Measurements from ENCODE around the gene TMEM225B.
"Not testable (repeated sequence)": the region's sequence is repeated elsewhere in the genome, so short reads cannot be mapped to it uniquely, and the experiment has no call there.

TMEM225B gene

GRCh38 chr7:99653754-99654153 is 55.7 kb downstream of the TMEM225B start:
- no peak for DNase-seq (ENCODE audit: low read depth in 3 of 3, low spot score in 1 of 3)

GRCh38 chr7:99654626-99655025 is 56.6 kb downstream of the TMEM225B start:
- DNase-seq (ENCODE audit: low read depth in 3 of 3, low spot score in 1 of 3) = not testable (repeated sequence)

GRCh38 chr7:99657879-99658278 is 59.8 kb downstream of the TMEM225B start:
- DNase-seq (ENCODE audit: low read depth in 3 of 3, low spot score in 1 of 3) = not testable (repeated sequence)

Data from stimulated activated CD4-positive, alpha-beta T cell treated with anti-CD3 and anti-CD28 coated beads, TNF-alpha, amount 100 ng/mL, for 1 hour (primary cell).